Loucy (cell line): ENCODE measurements around the gene CENPP.

ENCODE experiments used
- H2AFZ ChIP-seq: fragments of 200-600 bp; sonication (generic); 2 replicates; pipeline ENCODE4 v1.6.0; 2016; ENCODE audit warnings: antibody characterized with exemption, mild to moderate bottlenecking, low read length, moderate library complexity
- H3F3A ChIP-seq: fragments of 200-600 bp; 2 replicates; pipeline ENCODE4 v1.6.0; 2016; ENCODE audit warnings: antibody characterized with exemption, low read depth, mild to moderate bottlenecking
- H3K27me3 ChIP-seq: fragments of 200-600 bp; sonication (generic); 2 replicates; pipeline ENCODE4 v1.6.1; 2014; ENCODE audit warnings: low read length, mild to moderate bottlenecking; ENCODE audit not compliant: insufficient read depth, poor library complexity, severe bottlenecking
- H3K36me3 ChIP-seq: fragments of 200-600 bp; sonication (generic); 2 replicates; pipeline ENCODE4 v1.6.1; 2016; ENCODE audit warnings: low read length; ENCODE audit not compliant: insufficient read depth
- H3K4me1 ChIP-seq: fragments of 200-600 bp; sonication (generic); 2 replicates; pipeline ENCODE4 v1.5.1; 2014; ENCODE audit warnings: low read length, mild to moderate bottlenecking; ENCODE audit not compliant: insufficient read depth, poor library complexity, severe bottlenecking
- H3K4me2 ChIP-seq: fragments of 200-600 bp; sonication (generic); 2 replicates; pipeline ENCODE4 v1.6.0; 2014; ENCODE audit warnings: antibody characterized with exemption, low read length, low read depth, mild to moderate bottlenecking; ENCODE audit not compliant: poor library complexity, severe bottlenecking
- H3K4me3 ChIP-seq: fragments of 200-600 bp; sonication (generic); 2 replicates; pipeline ENCODE4 v1.5.1; 2014; ENCODE audit warnings: low read length, mild to moderate bottlenecking, mixed read lengths; ENCODE audit not compliant: poor library complexity, severe bottlenecking
- H3K79me2 ChIP-seq: fragments of 200-600 bp; sonication (generic); 2 replicates; pipeline ENCODE4 v1.6.1; 2014; ENCODE audit warnings: low read length; ENCODE audit not compliant: insufficient read depth
- H3K9ac ChIP-seq: fragments of 200-600 bp; sonication (generic); 2 replicates; pipeline ENCODE4 v1.6.0; 2014; ENCODE audit warnings: mild to moderate bottlenecking, low read depth, low read length, moderate library complexity; ENCODE audit not compliant: poor library complexity, severe bottlenecking
- H3K9me2 ChIP-seq: fragments of 200-600 bp; sonication (generic); replicated peaks from 2 replicates; pipeline ENCODE4 v1.6.1; 2016; ENCODE audit warnings: low read depth, low read length, mixed read lengths
- H3K9me3 ChIP-seq: fragments of 200-600 bp; sonication (generic); 2 replicates; pipeline ENCODE4 v1.6.1; 2014; ENCODE audit warnings: mild to moderate bottlenecking, antibody characterized with exemption, low read length, low read depth; ENCODE audit not compliant: insufficient read depth
- H4K20me1 ChIP-seq: fragments of 200-600 bp; sonication (generic); 2 replicates; pipeline ENCODE4 v1.6.0; 2014; ENCODE audit warnings: antibody characterized with exemption, low read length, mild to moderate bottlenecking; ENCODE audit not compliant: insufficient read depth, poor library complexity, severe bottlenecking
- EZH2phosphoT487 ChIP-seq: fragments of 200-600 bp; IDR thresholded peaks from 2 replicates; pipeline ENCODE4 v1.6.1; 2018; ENCODE audit warnings: antibody characterized with exemption, mild to moderate bottlenecking, moderate library complexity, borderline replicate concordance
- TF ChIP-seq, protein P1 (sequence below): fragments of 200-600 bp; sonication (generic); conservative IDR thresholded peaks from 2 replicates; pipeline ENCODE4 v1.5.1; 2014; ENCODE audit warnings: mild to moderate bottlenecking, antibody characterized with exemption, low read length

CENPP gene

GRCh38 chr9:92614763-92615461, 289.2 kb downstream of the CENPP start:
- Histone ChIP-seq H4K20me1 (no peaks in the 10 kb centered on the region), H3K9me3 (no peaks in the 10 kb centered on the region), H2AFZ (no peak overlapping the region), H3K36me3 (peaks cover 72% of the 10 kb centered on the region; the same call in 1 of the 2 replicates), H3K4me2 (no peak overlapping the region), H3K4me3 (no peak overlapping the region), H3K9ac (no peak overlapping the region), H3K4me1 (no peaks in the 10 kb centered on the region), H3K9me2 (no peaks in the 10 kb centered on the region), H3F3A (no peaks in the 10 kb centered on the region), H3K79me2 (no peaks in the 10 kb centered on the region), H3K27me3 (no peaks in the 10 kb centered on the region)
- TF ChIP-seq, protein P1, sequence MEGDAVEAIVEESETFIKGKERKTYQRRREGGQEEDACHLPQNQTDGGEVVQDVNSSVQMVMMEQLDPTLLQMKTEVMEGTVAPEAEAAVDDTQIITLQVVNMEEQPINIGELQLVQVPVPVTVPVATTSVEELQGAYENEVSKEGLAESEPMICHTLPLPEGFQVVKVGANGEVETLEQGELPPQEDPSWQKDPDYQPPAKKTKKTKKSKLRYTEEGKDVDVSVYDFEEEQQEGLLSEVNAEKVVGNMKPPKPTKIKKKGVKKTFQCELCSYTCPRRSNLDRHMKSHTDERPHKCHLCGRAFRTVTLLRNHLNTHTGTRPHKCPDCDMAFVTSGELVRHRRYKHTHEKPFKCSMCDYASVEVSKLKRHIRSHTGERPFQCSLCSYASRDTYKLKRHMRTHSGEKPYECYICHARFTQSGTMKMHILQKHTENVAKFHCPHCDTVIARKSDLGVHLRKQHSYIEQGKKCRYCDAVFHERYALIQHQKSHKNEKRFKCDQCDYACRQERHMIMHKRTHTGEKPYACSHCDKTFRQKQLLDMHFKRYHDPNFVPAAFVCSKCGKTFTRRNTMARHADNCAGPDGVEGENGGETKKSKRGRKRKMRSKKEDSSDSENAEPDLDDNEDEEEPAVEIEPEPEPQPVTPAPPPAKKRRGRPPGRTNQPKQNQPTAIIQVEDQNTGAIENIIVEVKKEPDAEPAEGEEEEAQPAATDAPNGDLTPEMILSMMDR: no peak
- TF ChIP-seq EZH2phosphoT487: no peak

- Histone ChIP-seq H3K27me3 (no peaks in the 10 kb centered on the region), H3K9me3 (no peaks in the 10 kb centered on the region), H3K9me2 (no peaks in the 10 kb centered on the region), H4K20me1 (no peaks in the 10 kb centered on the region), H3K4me2 (no peak overlapping the region), H3K9ac (no peak overlapping the region), H3F3A (no peaks in the 10 kb centered on the region), H2AFZ (no peak overlapping the region), H3K4me1 (no peaks in the 10 kb centered on the region), H3K36me3 (peaks cover 80% of the 10 kb centered on the region; the same call in 1 of the 2 replicates), H3K4me3 (no peak overlapping the region), H3K79me2 (no peaks in the 10 kb centered on the region)
- TF ChIP-seq, protein P1: no peak
- no peak for TF ChIP-seq EZH2phosphoT487
These were observed 290.0 kb downstream of the CENPP start for GRCh38 chr9:92615790-92616189.

- peaks cover 81% of the 10 kb centered on the region; the same call in 1 of the 2 replicates for H3K36me3 ChIP-seq
- H3K27me3 ChIP-seq: no peaks in the 10 kb centered on the region
- H3K9ac ChIP-seq: no peak overlapping the region
These were observed 290.5 kb downstream of the CENPP start for GRCh38 chr9:92616199-92616641.

More at GRCh38 chr9:92616199-92616641, 290.5 kb downstream of the CENPP start:
- Histone ChIP-seq H3K4me1 (no peaks in the 10 kb centered on the region), H2AFZ (no peak overlapping the region), H3K9me3 (no peaks in the 10 kb centered on the region), H3K9me2 (no peaks in the 10 kb centered on the region), H3K79me2 (no peaks in the 10 kb centered on the region), H3K4me2 (no peak overlapping the region), H3K4me3 (no peak overlapping the region), H4K20me1 (no peaks in the 10 kb centered on the region), H3F3A (no peaks in the 10 kb centered on the region)
- TF ChIP-seq, protein P1: no peak
- TF ChIP-seq EZH2phosphoT487: no peak
